Peyer's patch (tissue), 4 donors: Measurements from ENCODE around the gene WDR86.

Source experiments
- POLR2A ChIP-seq, 2 donors: fragments of 450-650 bp; IDR thresholded peaks; one replicate each; pipeline ENCODE4 v1.5.1; 2017; ENCODE audit warnings: antibody characterized with exemption in 2 of 2, mild to moderate bottlenecking in 2 of 2, moderate library complexity in 2 of 2
- TF ChIP-seq, protein P1 (sequence below), 6 experiments: fragments of 450-650 bp in 4 of 6; fragments of 200-600 bp in 2 of 6; sonication (generic) in 1 of 6; IDR thresholded peaks; one replicate each; pipeline ENCODE4 v1.5.1; 2017 to 2019; ENCODE audit warnings: antibody characterized with exemption in 6 of 6, mild to moderate bottlenecking in 3 of 6, moderate library complexity in 1 of 6

- TF ChIP-seq, protein P1, sequence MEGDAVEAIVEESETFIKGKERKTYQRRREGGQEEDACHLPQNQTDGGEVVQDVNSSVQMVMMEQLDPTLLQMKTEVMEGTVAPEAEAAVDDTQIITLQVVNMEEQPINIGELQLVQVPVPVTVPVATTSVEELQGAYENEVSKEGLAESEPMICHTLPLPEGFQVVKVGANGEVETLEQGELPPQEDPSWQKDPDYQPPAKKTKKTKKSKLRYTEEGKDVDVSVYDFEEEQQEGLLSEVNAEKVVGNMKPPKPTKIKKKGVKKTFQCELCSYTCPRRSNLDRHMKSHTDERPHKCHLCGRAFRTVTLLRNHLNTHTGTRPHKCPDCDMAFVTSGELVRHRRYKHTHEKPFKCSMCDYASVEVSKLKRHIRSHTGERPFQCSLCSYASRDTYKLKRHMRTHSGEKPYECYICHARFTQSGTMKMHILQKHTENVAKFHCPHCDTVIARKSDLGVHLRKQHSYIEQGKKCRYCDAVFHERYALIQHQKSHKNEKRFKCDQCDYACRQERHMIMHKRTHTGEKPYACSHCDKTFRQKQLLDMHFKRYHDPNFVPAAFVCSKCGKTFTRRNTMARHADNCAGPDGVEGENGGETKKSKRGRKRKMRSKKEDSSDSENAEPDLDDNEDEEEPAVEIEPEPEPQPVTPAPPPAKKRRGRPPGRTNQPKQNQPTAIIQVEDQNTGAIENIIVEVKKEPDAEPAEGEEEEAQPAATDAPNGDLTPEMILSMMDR (IDR thresholded peaks at IDR 0.05) = no peak
- no peak for TF ChIP-seq POLR2A (IDR thresholded peaks at IDR 0.05)
Measured at GRCh38 chr7:151339651-151340382, 70.0 kb downstream of the WDR86 start.
